ENCODE measurements around the gene PIK3R2. TPM values are rescaled to one million over a fixed set of nuclear protein-coding genes. Genes with fewer than 3 reads are reported as not detected.
A peak's percentile ranks its signal among the peaks of the same experiment; 100 is the strongest.

Gene PIK3R2
- polyA plus RNA-seq, 1 donor (not counting 4 experiments of a cell fraction or from before 2014, with no cell fraction given) = 13.9 TPM

- peak overlapping the region; percentile 90 for H2AFZ ChIP-seq (ENCODE audit: control insufficient read depth, low read length)
- H3K36me3 ChIP-seq (ENCODE audit: control insufficient read depth in 2 of 2, extremely low read depth in 1 of 2, insufficient read depth in 2 of 2, low read length in 2 of 2) = peaks cover 12 to 13% of the 10 kb centered on the region in 2 experiments
- no peak for TF ChIP-seq CTCF (optimal IDR thresholded peaks at IDR 0.05 in 1 of 3, IDR thresholded peaks at IDR 0.05 in 1 of 3, conservative IDR thresholded peaks at IDR 0.05 in 1 of 3; ENCODE audit: extremely low read depth in 1 of 3, insufficient read depth in 2 of 3, low read length in 3 of 3)
- no peak for TF ChIP-seq EZH2 (IDR thresholded peaks at IDR 0.05; ENCODE audit: low read length)
- no peak for FAIRE-seq
- no peak for DNase-seq (ENCODE audit: low read depth, low spot score)
- H3K9me1 ChIP-seq (ENCODE audit: control insufficient read depth, extremely low read depth, insufficient read depth, low read length) = no peaks in the 10 kb centered on the region
- no peaks in the 10 kb centered on the region for H3K9me3 ChIP-seq (ENCODE audit: control insufficient read depth, low read depth, low read length)
- peaks cover 4% of the 10 kb centered on the region for H4K20me1 ChIP-seq (ENCODE audit: control insufficient read depth, extremely low read depth, insufficient read depth, low read length)
- no peak overlapping the region for H3K9ac ChIP-seq (ENCODE audit: control insufficient read depth, extremely low read depth, insufficient read depth, low read length)
- dilution Hi-C loops (cut with MboI; ENCODE audit: extremely low pct_ligation_motif_present, low sequenced_read_pairs) = no loop called here
- H3K4me1 ChIP-seq (ENCODE audit: control insufficient read depth, extremely low read depth, insufficient read depth, low read length) = peaks cover 9% of the 10 kb centered on the region
- no peaks in the 10 kb centered on the region for H3K27me3 ChIP-seq (ENCODE audit: control insufficient read depth, extremely low read depth, insufficient read depth, low read length)
- no peak overlapping the region for H3K27ac ChIP-seq (ENCODE audit: control insufficient read depth, insufficient read depth, low read length)
- H3K79me2 ChIP-seq (ENCODE audit: control insufficient read depth, insufficient read depth, low read length) = no peaks in the 10 kb centered on the region
- no peak overlapping the region for H3K4me3 ChIP-seq (ENCODE audit: control insufficient read depth in 2 of 3, extremely low read depth in 1 of 3, insufficient read depth in 2 of 3, low read depth in 1 of 3, low read length in 3 of 3)
- peak overlapping the region; percentile 98 for H3K4me2 ChIP-seq (ENCODE audit: control insufficient read depth, extremely low read depth, insufficient read depth, low read depth, low read length)
Measured at GRCh38 chr19:18173054-18173571, 20.1 kb downstream of the PIK3R2 start.

- H3K4me2 ChIP-seq (ENCODE audit: control insufficient read depth, extremely low read depth, insufficient read depth, low read depth, low read length) = peak within 1 kb of the TSS; percentile 98
- FAIRE-seq (no peak), DNase-seq (ENCODE audit: low read depth, low spot score) (no peak)
- no peak for TF ChIP-seq EZH2 (IDR thresholded peaks at IDR 0.05; ENCODE audit: low read length)
- no peaks in the 10 kb centered on the region for H3K9me1 ChIP-seq (ENCODE audit: control insufficient read depth, extremely low read depth, insufficient read depth, low read length)
- peaks cover 9% of the 10 kb centered on the region for H3K4me1 ChIP-seq (ENCODE audit: control insufficient read depth, extremely low read depth, insufficient read depth, low read length)
- H2AFZ ChIP-seq (ENCODE audit: control insufficient read depth, low read length) = peak within 1 kb of the TSS; percentile 90
- H3K9ac ChIP-seq (ENCODE audit: control insufficient read depth, extremely low read depth, insufficient read depth, low read length) = peak within 1 kb of the TSS; percentile 71
- no peaks in the 10 kb centered on the region for H3K79me2 ChIP-seq (ENCODE audit: control insufficient read depth, insufficient read depth, low read length)
- H3K27me3 ChIP-seq (ENCODE audit: control insufficient read depth, extremely low read depth, insufficient read depth, low read length) = no peaks in the 10 kb centered on the region
- dilution Hi-C loops (cut with MboI; ENCODE audit: extremely low pct_ligation_motif_present, low sequenced_read_pairs) = no loop called here
- H3K36me3 ChIP-seq (ENCODE audit: control insufficient read depth in 2 of 2, extremely low read depth in 1 of 2, insufficient read depth in 2 of 2, low read length in 2 of 2) = peaks cover 7 to 12% of the 10 kb centered on the region in 2 experiments
- H3K9me3 ChIP-seq (ENCODE audit: control insufficient read depth, low read depth, low read length) = no peaks in the 10 kb centered on the region
- H3K4me3 ChIP-seq (ENCODE audit: control insufficient read depth in 2 of 3, extremely low read depth in 1 of 3, insufficient read depth in 2 of 3, low read depth in 1 of 3, low read length in 3 of 3) = peak within 1 kb of the TSS; percentile 46 to 79 (median 78)
- H4K20me1 ChIP-seq (ENCODE audit: control insufficient read depth, extremely low read depth, insufficient read depth, low read length) = peaks cover 4% of the 10 kb centered on the region
- no peak within 1 kb of the TSS for H3K27ac ChIP-seq (ENCODE audit: control insufficient read depth, insufficient read depth, low read length)
Measured at GRCh38 chr19:18173572-18174288, 20.8 kb downstream of the PIK3R2 start, which contains the start of gene IFI30. TSS of gene IFI30 (plus strand) at chr19:18173813. CDS start at chr19:18173842, 29 bp downstream.

All from keratinocyte (primary cell).